ENCODE results near the gene TRIM24.

DNA sequence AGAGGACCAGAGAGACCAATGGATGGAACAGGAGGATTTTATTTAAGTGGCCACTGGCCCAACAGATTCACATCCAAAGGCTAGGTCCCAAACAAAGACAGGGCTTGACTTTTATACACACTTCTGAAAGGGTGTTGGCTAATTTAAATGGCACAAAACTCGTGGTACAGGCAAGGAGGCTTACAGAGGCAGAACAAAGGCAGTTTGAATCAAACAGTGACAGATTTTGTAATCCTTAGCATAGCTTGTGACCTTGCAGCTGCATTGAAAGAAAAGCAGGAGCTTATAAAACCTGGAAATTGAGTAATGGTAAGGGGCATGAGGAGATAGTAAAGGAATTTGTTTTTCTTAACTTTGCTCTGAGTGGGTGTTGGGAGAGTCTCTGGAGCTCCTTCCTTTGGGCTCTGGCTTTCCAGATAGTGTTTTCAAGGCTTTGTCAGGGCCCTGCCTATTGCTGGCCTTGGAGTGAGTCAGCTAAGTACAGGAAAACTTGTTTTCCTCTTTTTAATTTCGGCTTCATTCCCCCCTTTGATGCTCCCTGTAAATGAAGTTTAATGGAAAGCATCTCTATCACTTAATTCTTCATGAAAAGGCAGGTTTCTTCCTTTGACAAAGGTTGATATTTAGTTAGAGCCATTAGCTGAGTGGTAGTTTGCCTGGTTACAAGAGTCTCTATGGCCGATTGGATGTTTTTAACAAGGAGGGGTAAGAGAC is 96.9 kb downstream of the TRIM24 start:
- no peak for TF ChIP-seq CTCF (IDR thresholded peaks at IDR 0.05)
- no peak for TF ChIP-seq POLR2A (IDR thresholded peaks at IDR 0.05)

All from ovary (tissue), 3 donors.